Naive thymus-derived CD4-positive, alpha-beta T cell (primary cell): Measurements from ENCODE around the gene PPY. TPM values are rescaled to one million over a fixed set of nuclear protein-coding genes. Genes with fewer than 3 reads are reported as not detected.

Source experiments
- ATAC-seq: fragments of 150-1000 bp; cut with Tn5 transposase; 2 replicates; pipeline ENCODE4 v1.10.0; 2021; ENCODE audit warnings: mild to moderate bottlenecking, moderate library complexity
- CTCF ChIA-PET: fragments of 350-600 bp; sonication (Branson Sonifier 250); formaldehyde crosslinking; loops from one replicate; lab custom pipeline; 2021; ENCODE audit warnings: antibody characterized with exemption; lab: Charles Lee
- POLR2A ChIA-PET: fragments of 350-600 bp; sonication (Branson Sonifier 250); formaldehyde crosslinking; loops from one replicate; lab custom pipeline; 2021; ENCODE audit warnings: antibody characterized with exemption, inconsistent platforms; lab: Charles Lee
- DNase-seq, 9 donors: peaks; one replicate each; pipeline versions ENCODE4 v3.0.0 to v3.0.0-alpha.2; 2020 to 2022; ENCODE audit warnings: mixed read lengths in 1 of 9
- H3K27ac ChIP-seq: one replicate; pipeline ENCODE4 v1.7.0; 2013; ENCODE audit warnings: mild to moderate bottlenecking, low read depth, low read length, moderate library complexity
- H3K27me3 ChIP-seq, 2 donors: one replicate each; pipeline ENCODE4 v1.7.0; 2013; ENCODE audit warnings: low read length in 2 of 2, mild to moderate bottlenecking in 2 of 2, moderate library complexity in 2 of 2; ENCODE audit not compliant: control insufficient read depth in 2 of 2, insufficient read depth in 2 of 2
- H3K36me3 ChIP-seq, 3 experiments: 1 replicate in 2 of 3; 2 replicates in 1 of 3; pipeline ENCODE4 v1.7.0; 2013; ENCODE audit warnings: low read length in 3 of 3, mild to moderate bottlenecking in 3 of 3, moderate library complexity in 1 of 3; ENCODE audit not compliant: insufficient read depth in 3 of 3, control insufficient read depth in 2 of 3
- H3K4me1 ChIP-seq, 2 donors: one replicate each; pipeline ENCODE4 v1.7.0; 2013; ENCODE audit warnings: low read length in 2 of 2, mild to moderate bottlenecking in 2 of 2, moderate library complexity in 1 of 2; ENCODE audit not compliant: control insufficient read depth in 2 of 2, insufficient read depth in 2 of 2
- H3K4me3 ChIP-seq: 2 replicates; pipeline ENCODE4 v1.7.0; 2013; ENCODE audit warnings: mild to moderate bottlenecking, low read length
- H3K9me3 ChIP-seq, 3 experiments: 1 replicate in 2 of 3; 2 replicates in 1 of 3; pipeline ENCODE4 v1.7.0; 2013; ENCODE audit warnings: low read length in 3 of 3; ENCODE audit not compliant: control insufficient read depth in 2 of 3
- H3K27ac Mint-ChIP-seq, 9 donors: one replicate each; pipeline ENCODE4 v1.8.0; 2020 to 2022; ENCODE audit warnings: mixed read lengths in 9 of 9, mild to moderate bottlenecking in 8 of 9, moderate library complexity in 5 of 9, inconsistent platforms in 2 of 9
- H3K27me3 Mint-ChIP-seq, 5 donors: one replicate each; pipeline ENCODE4 v1.8.0; 2021 to 2022; ENCODE audit warnings: mixed read lengths in 5 of 5, mild to moderate bottlenecking in 1 of 5
- H3K36me3 Mint-ChIP-seq, 5 donors: one replicate each; pipeline ENCODE4 v1.8.0; 2020 to 2022; ENCODE audit warnings: mixed read lengths in 5 of 5, mild to moderate bottlenecking in 3 of 5, inconsistent platforms in 1 of 5
- H3K4me1 Mint-ChIP-seq, 7 donors: one replicate each; pipeline ENCODE4 v1.8.0; 2020 to 2022; ENCODE audit warnings: mixed read lengths in 7 of 7, mild to moderate bottlenecking in 3 of 7, inconsistent platforms in 1 of 7
- H3K4me3 Mint-ChIP-seq, 10 donors: one replicate each; pipeline ENCODE4 v1.8.0; 2020 to 2022; ENCODE audit warnings: mild to moderate bottlenecking in 10 of 10, mixed read lengths in 10 of 10, moderate library complexity in 6 of 10, inconsistent platforms in 2 of 10
- H3K9me3 Mint-ChIP-seq, 11 donors: one replicate each; pipeline ENCODE4 v1.8.0; 2020 to 2022; ENCODE audit warnings: mixed read lengths in 11 of 11, mild to moderate bottlenecking in 4 of 11, inconsistent platforms in 1 of 11, moderate library complexity in 1 of 11
- intact Hi-C, 2 donors: fragments of 100-400 bp; cut with micrococcal nuclease; formaldehyde crosslinking; loops; one replicate each; pipeline ENCODE4 v1.15.1; 2023
- polyA plus RNA-seq, 2 donors: library from polyadenylated mRNA; unstranded; fragments of 300-500 nt; fragmentation: Illumina TruSeq; gene quantifications; one replicate each; pipeline ENCODE4 v1.2.3, GENCODE V29; 2021
- total RNA-seq, 6 experiments: library from RNA in 5 of 6; stranded (reverse) in 5 of 6; gene quantifications; 1 replicate in 5 of 6; 2 replicates in 1 of 6; pipeline ENCODE4 v1.2.3 and lab custom pipeline; 2021 to 2026

The PPY gene
- total RNA-seq (not detected), polyA plus RNA-seq (not detected), total RNA-seq (lab: John Stamatoyannopoulos, UW) (not detected)

DNA sequence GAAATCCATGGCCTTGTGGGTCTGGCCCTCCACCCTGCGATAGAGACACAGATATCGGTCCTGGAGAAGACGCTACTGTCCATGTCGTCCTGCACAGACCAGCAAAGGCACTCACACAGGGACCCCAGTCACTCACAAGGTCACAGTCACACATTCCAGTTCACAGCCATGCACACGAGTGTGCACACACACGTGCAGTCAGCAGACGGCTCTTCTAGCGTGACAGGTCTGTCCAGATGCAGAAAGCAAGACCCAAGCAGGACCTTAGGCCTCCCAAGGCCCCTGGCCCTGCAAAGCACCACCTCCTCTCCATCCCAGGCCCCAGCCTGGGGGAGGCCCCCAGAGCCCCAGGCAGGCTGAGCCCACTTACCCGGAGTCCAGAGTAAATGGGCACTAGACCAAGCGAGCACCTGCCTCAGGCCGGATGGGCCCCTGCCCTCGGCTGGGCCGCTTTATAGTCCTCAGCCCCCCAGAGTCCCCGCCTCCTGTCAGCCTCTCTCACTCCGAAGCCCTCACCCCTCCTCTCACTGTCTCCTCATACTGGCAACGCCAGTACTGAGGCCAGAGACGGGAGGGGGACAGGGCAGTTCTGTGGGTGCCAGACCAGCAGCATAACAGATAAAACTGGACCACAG lies at the start of gene PPY:
Gene PPY (minus strand): TSS at position 426 of the 635 bp plus-strand sequence. CDS start 822 bp downstream, outside the sequence.
- no peak for DNase-seq
- H3K9me3 Mint-ChIP-seq = no peaks in the 10 kb centered on the region
- H3K36me3 Mint-ChIP-seq = no peaks in the 10 kb centered on the region
- peaks cover 0 to 21% (median 6%) of the 10 kb centered on the region in 5 donors for H3K27me3 Mint-ChIP-seq
- Histone ChIP-seq H3K9me3 (no peaks in the 10 kb centered on the region), H3K4me3 (no peak within 1 kb of the TSS), H3K27ac (no peak within 1 kb of the TSS), H3K36me3 (no peaks in the 10 kb centered on the region), H3K4me1 (peaks cover 0 to 3% of the 10 kb centered on the region in 2 donors), H3K27me3 (no peaks in the 10 kb centered on the region)
- intact Hi-C loops = loop anchor here (5.0 kb wide), 2 partner anchors 180 to 225 kb away; partner anchors contain the start of gene HDAC5 (in 1 of the 2)
- H3K4me1 Mint-ChIP-seq = peaks cover 0 to 21% (median 14%) of the 10 kb centered on the region in 7 donors
- ATAC-seq = no peak
- no peak within 1 kb of the TSS for H3K27ac Mint-ChIP-seq
- CTCF ChIA-PET = interaction anchor here (2.0 to 2.8 kb wide), 4 partner anchors 14 to 100 kb away, joined by 7 to 59 read pairs (median 14); partner anchors contain the start of gene MPP2
- POLR2A ChIA-PET = no interaction called here
- H3K4me3 Mint-ChIP-seq = no peak within 1 kb of the TSS

DNA sequence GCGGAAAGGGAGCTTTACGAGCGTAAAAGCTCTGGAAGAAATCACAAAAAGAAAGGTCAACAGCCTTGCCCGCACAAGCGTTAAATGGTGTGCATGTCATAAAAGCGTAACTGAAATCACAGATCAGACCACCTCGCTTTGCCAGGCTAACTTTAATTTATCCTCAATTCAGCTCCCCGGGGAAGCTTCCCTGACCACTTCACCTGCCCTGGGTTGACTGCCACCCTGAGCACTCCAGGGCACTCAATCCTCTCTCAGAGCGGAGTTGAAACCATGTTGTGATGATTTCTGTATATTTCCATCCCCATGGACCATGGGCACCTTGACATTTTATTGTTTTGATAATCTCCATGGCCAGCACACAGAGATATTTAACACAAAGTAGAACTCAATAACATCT lies 46.0 kb upstream of the PPY start:
- Mint-ChIP-seq H3K4me1 (peaks cover 0 to 14% (median 0%) of the 10 kb centered on the region in 7 donors), H3K9me3 (no peaks in the 10 kb centered on the region), H3K36me3 (peaks cover 0 to 4% (median 0%) of the 10 kb centered on the region in 5 donors), H3K27me3 (peaks cover 23 to 44% (median 34%) of the 10 kb centered on the region in 5 donors), H3K27ac (no peak overlapping the region), H3K4me3 (no peak overlapping the region)
- Histone ChIP-seq H3K27me3 (peaks cover 0 to 7% of the 10 kb centered on the region in 2 donors), H3K9me3 (no peaks in the 10 kb centered on the region), H3K27ac (no peak overlapping the region), H3K4me1 (peaks cover 0 to 2% of the 10 kb centered on the region in 2 donors), H3K36me3 (no peaks in the 10 kb centered on the region), H3K4me3 (no peak overlapping the region)
- ATAC-seq = no peak
- POLR2A ChIA-PET = no interaction called here
- DNase-seq = no peak
- intact Hi-C loops = no loop called here
- CTCF ChIA-PET = interaction anchor here (0.9 to 1.3 kb wide), 2 partner anchors 42 to 78 kb away, joined by 5 to 9 read pairs; no protein-coding TSS in a partner anchor

GRCh38 chr17:43987131-43988021 lies 45.1 kb upstream of the PPY start:
- peaks cover 0 to 13% of the 10 kb centered on the region in 2 donors for H3K27me3 ChIP-seq
- intact Hi-C loops = no loop called here
- DNase-seq (no peak), ATAC-seq (no peak)
- H3K4me1 ChIP-seq = peaks cover 0 to 3% of the 10 kb centered on the region in 2 donors
- Mint-ChIP-seq H3K27ac (no peak overlapping the region), H3K4me3 (no peak overlapping the region), H3K4me1 (peaks cover 0 to 14% (median 0%) of the 10 kb centered on the region in 7 donors), H3K27me3 (peaks cover 33 to 50% (median 43%) of the 10 kb centered on the region in 5 donors), H3K36me3 (peaks cover 0 to 4% (median 0%) of the 10 kb centered on the region in 5 donors), H3K9me3 (no peaks in the 10 kb centered on the region)
- ChIA-PET POLR2A (no interaction called here), CTCF (interaction anchor here (0.6 kb wide), 1 partner anchor 21 kb away, joined by 3 read pairs; no protein-coding TSS in a partner anchor)
- H3K4me3 ChIP-seq = no peak overlapping the region
- no peaks in the 10 kb centered on the region for H3K9me3 ChIP-seq
- H3K36me3 ChIP-seq = no peaks in the 10 kb centered on the region
- H3K27ac ChIP-seq = no peak overlapping the region

DNA sequence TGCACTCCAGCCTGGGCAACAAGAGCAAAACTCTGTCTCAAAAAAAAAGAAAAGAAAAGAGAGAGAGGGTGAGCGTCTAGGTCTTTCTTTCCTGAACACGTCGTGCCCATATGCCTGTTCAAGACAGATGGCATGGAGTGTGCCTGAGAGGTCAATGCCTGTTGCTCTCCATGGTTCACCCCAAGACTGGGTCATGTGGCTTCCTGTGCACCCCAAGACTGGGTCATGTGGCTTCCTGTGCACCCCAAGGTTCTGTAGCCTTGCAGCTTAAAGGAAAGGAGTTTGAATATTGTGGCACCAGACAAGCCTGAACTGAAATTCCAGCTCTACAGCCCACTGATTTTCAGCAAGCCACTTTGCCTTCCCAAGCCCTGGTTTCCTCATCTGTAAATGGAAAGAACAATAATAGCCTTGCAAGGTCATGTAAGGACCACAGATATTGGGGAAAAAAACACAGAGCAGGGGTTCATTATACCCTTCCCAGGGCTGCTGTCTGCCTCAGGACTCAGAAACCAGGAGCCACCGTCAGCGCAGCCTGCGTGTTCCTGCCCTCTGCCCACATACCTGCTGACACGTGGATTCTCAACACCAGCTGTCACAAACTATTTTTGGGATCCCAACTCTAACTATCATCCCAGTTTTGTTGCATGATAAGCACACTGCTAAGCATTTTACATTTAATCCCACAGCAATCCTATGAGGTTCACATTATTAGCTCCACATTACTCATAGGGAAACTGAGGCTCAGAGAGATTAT lies 44.1 kb upstream of the PPY start:
- peaks cover 42 to 59% (median 51%) of the 10 kb centered on the region in 5 donors for H3K27me3 Mint-ChIP-seq
- intact Hi-C loops = no loop called here
- no peak overlapping the region for H3K27ac ChIP-seq
- peaks cover 0 to 14% (median 0%) of the 10 kb centered on the region in 7 donors for H3K4me1 Mint-ChIP-seq
- POLR2A ChIA-PET = no interaction called here
- H3K9me3 ChIP-seq = no peaks in the 10 kb centered on the region
- H3K27me3 ChIP-seq = peaks cover 0 to 17% of the 10 kb centered on the region in 2 donors
- CTCF ChIA-PET = interaction anchor here (0.6 kb wide), 1 partner anchor 55 kb away, joined by 3 read pairs; no protein-coding TSS in a partner anchor
- H3K36me3 ChIP-seq = no peaks in the 10 kb centered on the region
- H3K9me3 Mint-ChIP-seq = no peaks in the 10 kb centered on the region
- H3K36me3 Mint-ChIP-seq = peaks cover 0 to 4% (median 0%) of the 10 kb centered on the region in 5 donors
- no peak for ATAC-seq
- H3K4me3 ChIP-seq = no peak overlapping the region
- H3K27ac Mint-ChIP-seq = no peak overlapping the region
- DNase-seq = no peak
- H3K4me1 ChIP-seq = peaks cover 0 to 3% of the 10 kb centered on the region in 2 donors
- no peak overlapping the region for H3K4me3 Mint-ChIP-seq

- Mint-ChIP-seq H3K27ac (no peak overlapping the region), H3K9me3 (no peaks in the 10 kb centered on the region), H3K27me3 (peaks cover 47 to 67% (median 51%) of the 10 kb centered on the region in 5 donors), H3K4me3 (peak overlapping the region in 8 of 10 donors; percentile 8 to 56 (median 26)), H3K36me3 (peaks cover 0 to 4% (median 0%) of the 10 kb centered on the region in 5 donors), H3K4me1 (peaks cover 0 to 14% (median 0%) of the 10 kb centered on the region in 7 donors)
- H3K4me3 ChIP-seq = no peak overlapping the region
- H3K36me3 ChIP-seq = no peaks in the 10 kb centered on the region
- H3K4me1 ChIP-seq = peaks cover 0 to 3% of the 10 kb centered on the region in 2 donors
- H3K9me3 ChIP-seq = no peaks in the 10 kb centered on the region
- ChIA-PET CTCF (interaction anchor here (0.6 kb wide), 1 partner anchor 31 kb away, joined by 6 read pairs; no protein-coding TSS in a partner anchor), POLR2A (no interaction called here)
- intact Hi-C loops = no loop called here
- no peak overlapping the region for H3K27ac ChIP-seq
- no peak for DNase-seq
- H3K27me3 ChIP-seq = peaks cover 0 to 17% of the 10 kb centered on the region in 2 donors
- no peak for ATAC-seq
Observed at GRCh38 chr17:43984521-43984920, 42.2 kb upstream of the PPY start.
